ENCODE results near the gene REX1BD.

The REX1BD gene

GRCh38 chr19:18620311-18620710 lies 31.7 kb downstream of the REX1BD start:
- no peak for TF ChIP-seq CTCF (IDR thresholded peaks at IDR 0.05; ENCODE audit: control insufficient read depth, extremely low read depth, insufficient read depth)
- DNase-seq (ENCODE audit: low read depth), result no peak
- H3K4me3 ChIP-seq (ENCODE audit: low read depth, low read length), result no peak overlapping the region

DNA sequence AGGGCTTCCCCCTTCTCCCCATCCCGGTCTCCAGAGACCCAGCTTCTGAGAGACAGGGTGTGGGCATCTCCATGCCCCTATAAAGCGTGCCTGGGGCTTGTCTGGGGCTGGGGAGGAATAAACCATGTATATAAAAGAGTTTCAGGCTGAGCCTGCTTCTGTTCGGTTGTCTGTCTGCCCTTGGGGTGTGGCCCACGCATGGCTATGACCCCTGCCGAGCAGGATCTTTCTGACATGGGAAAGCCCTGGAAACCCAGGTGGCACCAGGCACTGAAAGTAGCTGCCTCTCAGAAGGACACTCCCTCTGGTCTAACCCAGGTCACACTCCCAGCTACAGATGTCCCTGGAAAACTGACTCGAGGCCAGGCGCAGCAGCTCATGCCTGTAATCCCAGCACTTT lies 32.3 kb downstream of the REX1BD start:
- H3K4me3 ChIP-seq (ENCODE audit: low read depth, low read length), result no peak overlapping the region
- DNase-seq (ENCODE audit: low read depth), result no peak
- no peak for TF ChIP-seq CTCF (IDR thresholded peaks at IDR 0.05; ENCODE audit: control insufficient read depth, extremely low read depth, insufficient read depth)

GRCh38 chr19:18626906-18627305 lies 38.3 kb downstream of the REX1BD start:
- no peak overlapping the region for H3K4me3 ChIP-seq (ENCODE audit: low read depth, low read length)
- no peak for DNase-seq (ENCODE audit: low read depth)
- no peak for TF ChIP-seq CTCF (IDR thresholded peaks at IDR 0.05; ENCODE audit: control insufficient read depth, extremely low read depth, insufficient read depth)

DNA sequence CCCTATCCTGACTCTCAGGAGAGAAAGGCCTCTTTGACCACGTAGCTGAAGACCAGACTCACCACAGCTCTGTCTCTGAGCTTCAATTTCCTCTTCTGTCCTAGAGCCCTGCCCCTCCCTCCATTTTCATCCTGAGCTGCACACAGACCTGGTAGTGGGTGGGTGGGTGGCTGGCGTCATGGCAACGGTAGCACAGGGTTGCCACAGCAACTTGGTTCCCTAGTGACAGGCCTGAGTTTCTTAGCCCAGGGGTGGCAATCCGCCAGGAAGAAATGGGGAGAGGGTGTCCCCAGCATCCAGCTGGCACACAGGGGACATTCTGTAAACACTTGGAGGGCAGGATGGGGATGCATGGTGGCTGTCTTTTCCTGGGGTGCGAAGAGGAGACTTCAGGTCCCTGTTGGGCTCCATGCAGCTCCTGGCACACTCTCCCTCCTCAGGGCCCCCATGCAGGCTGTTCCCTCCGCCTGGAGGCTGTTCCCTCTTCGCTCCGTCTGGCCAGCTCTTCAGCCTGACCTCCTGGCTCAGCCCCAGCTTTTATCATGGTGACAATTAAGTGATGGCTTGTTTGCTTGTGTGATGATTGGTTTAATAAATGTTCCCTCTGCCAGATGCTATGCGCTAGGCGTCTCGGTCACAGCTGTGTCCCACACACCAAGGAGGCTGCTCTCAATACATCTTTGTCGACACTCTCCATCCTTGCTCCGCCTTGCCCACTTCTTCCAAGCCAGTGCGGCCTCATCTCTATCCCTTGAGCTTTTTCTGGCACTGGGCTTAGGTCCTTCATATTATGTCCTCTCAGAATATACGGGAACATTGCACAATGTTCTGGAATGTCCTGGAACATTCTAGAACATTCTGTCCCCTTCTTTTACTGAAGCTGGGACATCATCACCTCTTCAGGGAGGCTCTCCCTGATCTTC lies 40.8 kb downstream of the REX1BD start:
- H3K4me3 ChIP-seq (ENCODE audit: low read depth, low read length), result no peak overlapping the region
- no peak for DNase-seq (ENCODE audit: low read depth)
- TF ChIP-seq CTCF (IDR thresholded peaks at IDR 0.05; ENCODE audit: control insufficient read depth, extremely low read depth, insufficient read depth), result no peak

DNA sequence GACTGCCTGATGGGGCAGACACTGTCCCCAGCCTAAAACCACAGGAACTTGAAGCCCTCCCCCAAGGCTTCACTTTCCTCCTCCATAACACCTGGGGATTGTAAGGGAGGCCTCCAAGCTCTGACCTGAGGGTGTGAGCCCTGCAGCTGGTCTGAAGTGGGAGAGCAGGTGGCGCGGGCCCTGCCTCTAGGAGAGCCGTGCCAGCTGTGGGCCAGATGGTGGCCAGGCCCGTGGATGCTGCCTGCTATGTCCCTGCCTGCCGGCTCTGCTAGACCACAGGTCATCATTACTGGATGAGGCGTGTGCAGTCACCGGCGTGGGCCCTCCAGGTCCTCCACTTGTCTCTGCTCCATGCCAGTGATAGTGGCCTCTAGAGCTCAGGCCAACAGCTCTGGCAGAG lies 44.7 kb downstream of the REX1BD start:
- DNase-seq (ENCODE audit: low read depth), result no peak
- no peak for TF ChIP-seq CTCF (IDR thresholded peaks at IDR 0.05; ENCODE audit: control insufficient read depth, extremely low read depth, insufficient read depth)
- H3K4me3 ChIP-seq (ENCODE audit: low read depth, low read length), result no peak overlapping the region

DNA sequence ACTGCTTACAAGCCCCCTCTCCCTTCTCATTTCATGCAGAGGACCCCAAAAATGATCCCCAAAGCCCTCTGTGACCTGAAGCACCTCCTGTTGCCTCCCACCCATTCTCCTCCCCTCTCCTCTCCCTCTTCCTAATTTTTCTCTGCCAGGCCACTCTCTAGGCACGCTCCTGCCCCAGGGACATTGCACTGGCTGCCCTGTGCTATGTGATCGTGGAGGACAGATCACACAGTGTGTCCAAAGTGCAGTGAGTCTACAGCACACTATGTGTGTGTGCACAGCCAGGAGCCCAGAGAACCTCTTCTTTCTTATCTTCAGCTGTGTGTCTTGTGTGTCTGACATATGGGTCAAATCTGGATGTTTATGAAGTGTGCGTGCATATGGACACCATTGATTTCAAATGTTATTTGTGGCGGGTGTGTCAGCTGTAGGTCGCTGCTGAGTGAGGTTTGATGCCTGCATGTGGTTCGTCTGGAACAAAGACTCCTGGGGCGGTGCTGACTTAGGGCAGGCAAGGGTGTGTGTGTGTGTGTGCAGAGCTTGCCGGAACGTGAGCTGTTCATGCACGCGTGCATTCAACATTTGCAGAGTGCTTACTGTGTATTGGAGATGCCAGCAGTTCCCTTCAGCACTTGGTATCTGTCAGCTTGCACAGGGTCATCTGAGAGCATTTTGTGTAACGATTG lies 46.2 kb downstream of the REX1BD start:
- DNase-seq (ENCODE audit: low read depth), result no peak
- TF ChIP-seq CTCF (IDR thresholded peaks at IDR 0.05; ENCODE audit: control insufficient read depth, extremely low read depth, insufficient read depth), result no peak
- no peak overlapping the region for H3K4me3 ChIP-seq (ENCODE audit: low read depth, low read length)
